ENCODE data around the gene SPAG16.

DNA sequence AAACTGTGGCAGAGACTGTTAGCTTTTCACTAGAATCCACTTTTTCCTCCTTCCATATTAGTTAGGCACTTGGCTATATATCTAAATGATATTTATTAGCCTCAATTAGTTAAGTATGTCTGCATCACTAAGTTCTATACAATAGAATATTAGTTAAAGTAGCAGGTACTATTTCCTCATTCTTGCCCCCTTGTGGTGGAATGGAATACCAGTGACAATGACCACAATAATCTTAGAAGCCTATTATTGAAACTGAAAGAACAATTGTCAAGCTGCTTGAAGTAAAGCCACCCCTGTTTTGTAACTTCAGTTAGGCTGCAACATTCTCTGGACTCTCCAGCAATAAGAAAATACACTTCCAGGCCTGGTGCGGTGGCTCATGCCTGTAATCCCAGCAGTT is 650.3 kb downstream of the SPAG16 start:
- TF ChIP-seq POLR2AphosphoS5 (IDR thresholded peaks at IDR 0.05; ENCODE audit: low read depth, low read length), result no peak
- no peak for TF ChIP-seq POLR2A (IDR thresholded peaks at IDR 0.05; ENCODE audit: low read depth, low read length)
